HG02610 (cell line): ENCODE measurements around the gene CYP11A1.
"Not testable (repeated sequence)": the region's sequence is repeated elsewhere in the genome, so short reads cannot be mapped to it uniquely, and the experiment has no call there.

ENCODE experiments used
- ATAC-seq: cut with Tn5 transposase; IDR thresholded peaks from one replicate; pipeline ENCODE4 v1.9.1; 2021; ENCODE audit warnings: mild to moderate bottlenecking, moderate library complexity; ENCODE audit not compliant: unreplicated experiment

CYP11A1 gene

DNA sequence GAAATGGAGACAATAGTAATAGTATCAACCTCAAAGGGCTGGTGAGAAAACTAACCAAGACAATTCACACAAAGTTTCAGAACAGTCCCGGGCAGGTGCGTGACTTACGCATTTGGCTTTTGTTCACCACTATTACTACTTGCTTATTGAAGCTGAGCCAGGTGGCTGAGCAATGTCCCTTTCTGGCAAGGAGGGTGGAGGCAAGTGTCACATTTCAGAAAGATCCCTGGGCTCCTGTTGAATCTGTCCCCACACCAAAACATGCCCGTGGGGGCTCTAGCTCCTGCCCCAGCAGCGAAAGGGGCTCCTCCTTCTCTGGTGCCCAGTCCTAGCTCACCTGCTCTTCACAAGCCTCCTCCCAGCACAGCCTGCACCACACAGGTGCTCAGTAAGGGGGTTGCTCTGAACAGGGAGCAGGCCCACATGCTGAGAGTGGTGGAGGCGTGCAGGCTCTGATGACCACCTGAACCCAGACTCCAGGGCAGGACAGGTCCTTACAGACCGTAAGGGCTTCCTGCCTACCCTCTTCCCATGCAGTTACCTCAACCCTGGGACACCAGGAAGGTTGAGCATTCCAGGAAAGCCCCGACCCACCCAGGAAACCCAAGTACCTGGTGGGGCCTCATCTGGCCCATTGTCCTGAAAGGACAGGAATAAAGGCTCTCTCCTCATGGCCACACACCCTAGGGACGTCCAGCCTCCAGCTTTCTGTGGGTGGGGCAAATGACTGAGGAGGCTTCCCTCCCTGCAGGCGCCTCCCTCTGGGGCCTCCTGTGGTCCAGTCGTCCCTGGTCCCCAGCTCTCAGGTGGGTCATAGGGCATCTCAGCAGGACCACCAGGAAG, 33.7 kb upstream of the CYP11A1 start:
- no peak for ATAC-seq

DNA sequence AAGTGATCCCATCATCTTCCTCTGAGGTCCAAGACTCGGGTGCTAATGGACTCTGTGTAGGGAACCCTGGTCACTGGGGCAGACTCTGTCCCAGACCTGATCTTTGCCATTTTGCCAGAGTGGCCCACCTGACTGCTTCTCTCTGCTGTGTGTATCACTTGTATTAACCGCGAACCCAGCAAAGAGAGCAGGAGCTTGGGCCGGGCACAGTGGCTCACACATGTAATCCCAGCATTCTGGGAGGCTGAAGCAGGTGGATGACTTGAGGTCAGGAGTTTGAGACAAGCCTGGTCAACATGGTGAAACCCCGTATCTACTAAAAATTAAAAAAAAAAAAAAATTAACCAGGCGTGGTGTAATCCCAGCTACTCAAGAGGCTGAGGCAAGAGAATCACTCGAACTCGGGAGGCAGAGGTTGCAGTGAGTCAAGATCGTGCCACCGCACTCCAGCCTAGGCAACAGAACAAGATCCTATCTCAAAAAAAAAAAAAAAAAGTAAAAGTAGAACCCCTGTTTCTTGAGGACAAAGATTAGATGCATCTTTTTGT, 32.9 kb upstream of the CYP11A1 start:
- no peak for ATAC-seq

DNA sequence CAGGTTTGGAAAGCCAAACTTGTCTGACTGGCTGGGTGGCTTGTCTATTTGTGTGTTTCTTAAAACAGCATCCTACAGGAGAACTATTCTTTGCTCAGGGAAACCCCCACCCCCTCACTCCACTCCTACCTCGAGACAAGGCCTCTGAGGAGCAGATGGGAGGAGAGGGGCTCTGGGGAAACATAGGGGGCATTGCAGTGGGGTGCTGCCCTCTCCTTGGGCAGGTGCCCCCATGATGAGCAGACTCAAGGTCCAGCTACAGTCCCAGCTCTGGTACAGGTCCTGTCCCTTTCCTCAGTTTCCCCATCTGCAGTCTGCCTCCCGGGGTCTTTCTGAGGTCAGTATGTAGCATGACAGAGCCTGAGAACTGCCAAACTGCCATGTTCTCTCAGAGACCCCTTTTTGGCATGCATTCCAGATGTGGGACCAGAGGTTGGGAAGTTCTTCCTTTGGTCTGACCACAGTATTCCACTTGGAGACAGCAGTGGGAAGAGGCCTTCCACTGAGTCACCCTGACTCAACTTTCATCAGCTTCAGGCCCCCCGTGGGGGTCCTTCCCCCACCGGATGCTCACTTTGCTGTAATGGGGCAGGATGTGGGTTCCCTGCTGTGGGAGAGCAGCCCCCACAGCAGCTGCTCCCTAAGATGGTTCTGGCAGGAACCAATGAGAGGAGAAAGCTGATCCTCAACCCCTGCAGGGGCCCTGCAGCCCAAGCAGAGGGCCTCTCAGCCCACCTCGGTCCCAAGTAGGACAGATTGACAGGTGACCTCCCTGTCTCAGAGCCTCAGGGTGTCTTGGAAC, 32.3 kb upstream of the CYP11A1 start:
- ATAC-seq, result no peak

GRCh38 chr15:74399100-74399499, 31.7 kb upstream of the CYP11A1 start:
- ATAC-seq, result no peak

DNA sequence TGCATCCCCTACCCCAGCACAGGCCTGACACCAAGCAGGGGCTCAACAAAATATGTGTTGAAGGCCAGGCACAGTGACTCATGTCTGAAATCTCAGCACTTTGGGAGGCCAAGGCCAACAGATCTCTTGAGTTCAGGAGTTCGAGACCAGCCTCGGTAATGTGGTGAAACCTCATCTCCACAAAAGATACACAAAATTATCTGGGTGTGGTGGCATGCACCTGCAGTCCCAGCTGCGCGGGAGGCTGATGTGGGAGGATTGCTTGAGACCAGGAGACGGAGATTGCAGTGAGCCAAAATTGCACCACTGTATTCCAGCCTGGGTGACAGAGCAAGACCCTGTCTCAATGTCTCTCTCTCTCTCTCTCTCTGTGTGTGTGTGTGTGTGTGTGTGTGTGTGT, 30.7 kb upstream of the CYP11A1 start:
- ATAC-seq, result no peak

DNA sequence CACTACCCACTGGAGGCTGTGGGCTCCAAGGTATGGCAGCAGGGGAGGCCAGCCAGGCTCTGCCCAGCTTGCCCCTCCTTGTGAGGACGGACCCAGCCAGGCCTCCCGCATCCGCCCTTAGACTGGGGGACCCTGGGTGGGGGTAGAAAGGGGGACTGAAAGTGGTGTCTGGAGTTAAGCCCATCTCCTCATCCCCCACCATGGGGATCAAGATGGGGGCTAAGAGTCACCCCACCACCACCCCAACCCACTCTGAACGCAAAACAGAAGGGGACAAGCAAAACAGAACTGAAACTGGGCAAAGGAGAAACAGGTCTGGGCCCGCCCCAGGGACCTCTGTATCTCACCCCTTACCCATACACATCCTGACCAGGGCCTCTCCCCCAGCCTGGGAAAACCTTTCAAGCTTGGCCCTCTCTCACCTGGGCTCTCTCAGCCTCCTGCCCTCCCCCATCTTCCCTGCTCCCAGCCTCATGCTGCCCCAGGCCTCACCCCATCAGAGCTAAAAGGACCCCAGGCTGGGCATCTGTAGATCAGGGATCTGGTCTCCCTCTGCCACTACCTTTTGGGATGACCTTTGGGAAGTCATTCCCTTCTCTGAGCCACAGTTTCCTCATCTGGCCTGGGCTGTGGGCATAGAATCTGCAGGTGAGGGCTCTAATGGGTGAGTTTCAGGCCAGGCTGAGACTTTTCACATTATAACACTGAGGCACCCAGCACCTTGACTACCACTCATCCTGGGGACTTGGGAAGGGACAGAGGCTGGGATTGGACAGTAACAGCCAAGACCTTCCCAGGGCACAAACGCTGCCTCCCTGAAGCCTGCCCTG, 30.0 kb upstream of the CYP11A1 start:
- peak; percentile 18 for ATAC-seq

GRCh38 chr15:74396445-74397238, 29.2 kb upstream of the CYP11A1 start:
- peak; percentile 31 for ATAC-seq

- peak; percentile 1 for ATAC-seq
Observed at GRCh38 chr15:74396146-74396438, 28.6 kb upstream of the CYP11A1 start.

GRCh38 chr15:74395319-74396145, 28.1 kb upstream of the CYP11A1 start:
- no peak for ATAC-seq

- ATAC-seq, result peak; percentile 38
Observed at GRCh38 chr15:74394090-74394846, 26.8 kb upstream of the CYP11A1 start.

DNA sequence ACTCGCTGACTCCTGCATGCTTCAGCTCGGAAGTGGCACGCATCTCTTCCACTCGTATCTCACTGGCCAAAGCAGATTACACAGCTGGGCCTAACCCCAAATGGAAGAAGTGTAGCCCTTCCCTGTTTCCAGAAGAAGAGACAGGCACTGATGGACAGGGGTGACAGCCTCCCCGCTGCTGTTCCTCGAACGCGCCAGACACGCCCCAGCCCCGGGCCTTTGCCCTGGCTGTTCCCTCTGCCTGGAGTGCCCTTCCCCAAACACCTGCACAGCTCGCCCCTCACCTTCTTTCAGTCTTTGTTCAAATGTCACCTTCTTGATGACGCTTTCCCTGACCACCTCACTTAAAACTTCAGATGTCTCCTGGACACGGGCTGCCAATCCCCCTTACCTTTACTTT, 26.0 kb upstream of the CYP11A1 start:
- no peak for ATAC-seq

- ATAC-seq, result no peak
Observed at GRCh38 chr15:74392902-74393301, 25.5 kb upstream of the CYP11A1 start.

DNA sequence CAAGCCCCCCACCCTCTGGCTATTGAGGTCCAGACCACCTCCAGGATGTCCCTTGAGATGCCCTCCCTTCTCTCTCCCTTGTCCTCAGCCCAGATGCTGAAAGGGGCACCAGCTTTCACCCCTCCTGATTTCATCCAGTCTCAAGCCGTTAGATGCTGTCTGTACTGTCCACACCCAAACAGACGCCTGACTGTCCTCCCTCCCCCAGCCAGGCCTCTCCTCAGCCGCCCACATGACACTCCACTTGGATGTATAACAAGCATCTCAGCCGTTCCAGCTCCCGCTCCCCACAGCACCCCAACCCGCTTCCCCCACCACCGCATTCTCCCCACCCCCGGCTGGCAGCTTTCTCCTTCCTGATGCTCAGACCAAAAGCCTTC, 25.0 kb upstream of the CYP11A1 start:
- no peak for ATAC-seq

- ATAC-seq, result no peak
Observed at GRCh38 chr15:74391582-74392450, 24.4 kb upstream of the CYP11A1 start.

- ATAC-seq, result no peak
Observed at GRCh38 chr15:74390647-74391288, 23.3 kb upstream of the CYP11A1 start.

GRCh38 chr15:74390049-74390646, 22.7 kb upstream of the CYP11A1 start:
- ATAC-seq, result not testable (repeated sequence)
